Testis (tissue), 3 donors: ENCODE results near the gene SLTM. TPM values are rescaled to one million over a fixed set of nuclear protein-coding genes. Genes with fewer than 3 reads are reported as not detected.
"Not testable (repeated sequence)": the region's sequence is repeated elsewhere in the genome, so short reads cannot be mapped to it uniquely, and the experiment has no call there.

ENCODE experiments used
- DNase-seq: peaks from one replicate; pipeline ENCODE4 v3.0.0-alpha.2; 2019
- H3K27ac ChIP-seq, 2 donors: fragments of 200-600 bp; sonication (generic); one replicate each; pipeline ENCODE4 v1.5.1; 2019
- H3K27me3 ChIP-seq: fragments of 200-600 bp; sonication (generic); one replicate; pipeline ENCODE4 v1.5.1; 2019
- H3K36me3 ChIP-seq: fragments of 200-600 bp; sonication (generic); one replicate; pipeline ENCODE4 v1.5.1; 2017; ENCODE audit warnings: low read depth; ENCODE audit errors: missing control alignments
- H3K4me1 ChIP-seq: fragments of 200-600 bp; sonication (generic); one replicate; pipeline ENCODE4 v1.5.1; 2019
- H3K4me3 ChIP-seq, 2 donors: fragments of 200-600 bp; sonication (generic); one replicate each; pipeline ENCODE4 v1.5.1; 2017 to 2019
- H3K9me3 ChIP-seq: fragments of 200-600 bp; sonication (generic); one replicate; pipeline ENCODE4 v1.5.1; 2017
- CTCF ChIP-seq, 3 experiments: fragments of 450-650 bp in 2 of 3; fragments of 200-600 bp in 1 of 3; sonication (generic) in 1 of 3; IDR thresholded peaks; one replicate each; pipeline ENCODE4 v1.5.1; 2016 to 2019; ENCODE audit warnings: antibody characterized with exemption in 3 of 3, mild to moderate bottlenecking in 2 of 3, moderate library complexity in 1 of 3
- POLR2A ChIP-seq: fragments of 450-650 bp; IDR thresholded peaks from one replicate; pipeline ENCODE4 v1.6.1; 2017; ENCODE audit warnings: antibody characterized with exemption, mild to moderate bottlenecking, moderate library complexity
- WGBS, 2 donors: methylation state at CpG; one replicate each; pipeline ENCODE4 v1.1.5; 2018; 5-methylcytosine and 5-hydroxymethylcytosine counted together
- intact Hi-C: fragments of 100-400 bp; cut with DNase I; formaldehyde crosslinking; loops from one replicate; pipeline ENCODE4 v1.15.1; 2023; ENCODE audit warnings: low total_unique reads
- polyA plus RNA-seq: library from polyadenylated mRNA; stranded (reverse); fragments of 350-450 nt; fragmentation: Illumina TruSeq; extraction: RNeasy Lipid Tissue Mini Kit (QIAGEN cat#74804); gene quantifications from one replicate; pipeline ENCODE4 v1.2.3, GENCODE V29; 2014; ENCODE audit warnings: low read depth, low replicate concordance; ENCODE audit not compliant: insufficient read depth
- small RNA-seq, 2 donors: library from RNA; depleted of rRNA; stranded (forward); fragments of <200 nt; gene quantifications; one replicate each; pipeline ENCODE3, GENCODE V24; 2016
- total RNA-seq, 2 donors: library from RNA; depleted of rRNA; stranded (reverse); fragments of >200 nt; gene quantifications; one replicate each; pipeline ENCODE4 v1.2.3, GENCODE V29; 2016

SLTM gene
- total and polyA plus RNA-seq, 3 donors from 2014 or later: 29.7 to 116 (median 92.7) TPM

- Histone ChIP-seq H3K9me3 (no peaks in the 10 kb centered on the region), H3K36me3 (no peaks in the 10 kb centered on the region), H3K4me1 (no peaks in the 10 kb centered on the region), H3K27me3 (no peaks in the 10 kb centered on the region), H3K27ac (no peak overlapping the region), H3K4me3 (no peak overlapping the region)
- DNase-seq: no peak
- WGBS, 2 donors: 85 to 100% methylated on average over 1 of the region's 1 CpG
- TF ChIP-seq CTCF (IDR thresholded peaks at IDR 0.05) (peak in 1 of 3 experiments; percentile 43), POLR2A (no peak)
- intact Hi-C loops: no loop called here
Measured at GRCh38 chr15:58839485-58839884, 94.0 kb downstream of the SLTM start.

- H3K9me3 ChIP-seq, H3K4me1 ChIP-seq, H3K36me3 ChIP-seq, intact Hi-C loops, H3K4me3 ChIP-seq, DNase-seq, H3K27me3 ChIP-seq, H3K27ac ChIP-seq: not testable (repeated sequence)
- WGBS, 2 donors: 49 to 67% methylated on average over 9 of the region's 9 CpGs
Measured at GRCh38 chr15:58833681-58834426, 99.6 kb downstream of the SLTM start.

DNA sequence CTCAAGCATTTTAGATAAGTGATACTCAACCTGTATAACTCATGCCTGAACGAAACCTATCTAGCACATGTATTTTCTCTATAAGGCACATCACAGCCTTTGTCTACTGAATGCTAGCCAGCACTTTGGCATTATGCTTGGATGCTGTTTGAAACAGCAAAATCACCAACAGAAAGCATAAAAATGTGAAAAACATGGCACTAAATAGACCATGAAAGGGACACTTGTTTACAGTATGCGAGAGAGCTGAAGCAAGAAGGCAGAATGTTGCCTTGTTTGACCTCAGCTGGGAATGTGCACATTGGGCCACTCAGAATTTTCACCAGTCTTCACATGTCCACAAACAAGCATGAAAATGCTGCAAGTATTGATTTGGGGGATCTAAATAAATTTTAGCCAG is 102.9 kb downstream of the SLTM start:
- H3K36me3 ChIP-seq: no peaks in the 10 kb centered on the region
- no peak overlapping the region for H3K27ac ChIP-seq
- no peak overlapping the region for H3K4me3 ChIP-seq
- 87 to 94% methylated on average over 2 of the region's 2 CpGs for WGBS, 2 donors
- H3K27me3 ChIP-seq: no peaks in the 10 kb centered on the region
- TF ChIP-seq POLR2A (no peak), CTCF (IDR thresholded peaks at IDR 0.05) (no peak)
- intact Hi-C loops: no loop called here
- no peaks in the 10 kb centered on the region for H3K9me3 ChIP-seq
- no peaks in the 10 kb centered on the region for H3K4me1 ChIP-seq
- no peak for DNase-seq

Small RNAs within 50 kb of the gene (small RNA-seq; reads per million reads assigned to genes)
- gene ZNF444P1: 0 reads per million in 2 donors

Other genes starting within 250 kb of the SLTM start
- 10 to 100 TPM; 58.7 to 65.5 TPM for gene ADAM10, start 184.0 kb downstream of the SLTM start, total RNA-seq
- 46.2 TPM for gene ADAM10, start 184.0 kb downstream of the SLTM start, polyA plus RNA-seq
- gene MINDY2, start 162.4 kb downstream of the SLTM start, total RNA-seq: 10 to 100 TPM; 15.0 to 15.4 TPM
- 9.9 TPM for gene MINDY2, start 162.4 kb downstream of the SLTM start, polyA plus RNA-seq
- gene RNF111, start 54.0 kb upstream of the SLTM start, total RNA-seq: 10 to 100 TPM; 26.8 to 32.8 TPM
- 23.1 TPM for gene RNF111, start 54.0 kb upstream of the SLTM start, polyA plus RNA-seq
- 10 to 100 TPM; 47.2 to 54.2 TPM for gene CCNB2, start 171.5 kb upstream of the SLTM start, total RNA-seq
- gene CCNB2, start 171.5 kb upstream of the SLTM start, polyA plus RNA-seq: 179 TPM